GM12801 (cell line): ENCODE data around the gene MED31.

Experiments
- CTCF ChIP-seq: IDR thresholded peaks from one replicate; pipeline ENCODE4 v1.5.1; 2011; ENCODE audit warnings: control low read depth; ENCODE audit not compliant: insufficient read length; ENCODE audit errors: extremely low read depth

The MED31 gene

GRCh38 chr17:6691546-6691945 lies 40.1 kb upstream of the MED31 start:
- no peak for TF ChIP-seq CTCF

GRCh38 chr17:6690641-6691040 lies 39.2 kb upstream of the MED31 start:
- no peak for TF ChIP-seq CTCF

- no peak for TF ChIP-seq CTCF
Observed at GRCh38 chr17:6688944-6689343, 37.5 kb upstream of the MED31 start.

GRCh38 chr17:6686026-6686425 lies 34.6 kb upstream of the MED31 start:
- no peak for TF ChIP-seq CTCF

GRCh38 chr17:6684881-6685767 lies 33.7 kb upstream of the MED31 start:
- no peak for TF ChIP-seq CTCF

GRCh38 chr17:6684460-6684783 lies 33.0 kb upstream of the MED31 start:
- TF ChIP-seq CTCF = no peak

- TF ChIP-seq CTCF = no peak
Observed at GRCh38 chr17:6683730-6684459, 32.5 kb upstream of the MED31 start.
